IPS DF 6.9 (cell line): ENCODE data around the gene COMMD4.
"Not testable (repeated sequence)": the region's sequence is repeated elsewhere in the genome, so short reads cannot be mapped to it uniquely, and the experiment has no call there.

Experiments used
- DNase-seq: peaks from one replicate; pipeline ENCODE4 v3.0.0-alpha.2; 2013; ENCODE audit warnings: low read depth, low spot score
- H3K27ac ChIP-seq: one replicate; pipeline ENCODE4 v1.5.1; 2013; ENCODE audit warnings: low read length, control low read depth
- H3K27me3 ChIP-seq: 2 replicates; pipeline ENCODE4 v1.6.1; 2013; ENCODE audit warnings: mild to moderate bottlenecking, low read length; ENCODE audit not compliant: control insufficient read depth, insufficient read depth
- H3K36me3 ChIP-seq: 2 replicates; pipeline ENCODE4 v1.6.1; 2013; ENCODE audit warnings: low read length; ENCODE audit not compliant: control insufficient read depth, insufficient read depth
- H3K4me1 ChIP-seq: 2 replicates; pipeline ENCODE4 v1.6.1; 2013; ENCODE audit warnings: low read length; ENCODE audit not compliant: control insufficient read depth, insufficient read depth
- H3K4me3 ChIP-seq: 2 replicates; pipeline ENCODE4 v1.5.1; 2013; ENCODE audit warnings: mild to moderate bottlenecking, low read length
- H3K9me3 ChIP-seq: 2 replicates; pipeline ENCODE4 v1.6.1; 2013; ENCODE audit warnings: low read length, inconsistent platforms; ENCODE audit not compliant: control insufficient read depth, insufficient read depth
- WGBS: extraction: QIAGEN DNeasy Blood & Tissue Kit; methylation state at CpG from one replicate; pipeline ENCODE4 v1.1.7; 2013; ENCODE audit warnings: mixed read lengths, missing lambda C conversion rate; ENCODE audit not compliant: insufficient read length, insufficient coverage; 5-methylcytosine and 5-hydroxymethylcytosine counted together

Gene COMMD4

GRCh38 chr15:75348562-75349350 is 12.9 kb downstream of the COMMD4 start:
- WGBS: no CpG with 5 or more reads among the region's 46 CpGs
- Histone ChIP-seq H3K9me3 (no peaks in the 10 kb centered on the region), H3K4me1 (no peaks in the 10 kb centered on the region), H3K27ac (no peak overlapping the region), H3K27me3 (peaks cover 3% of the 10 kb centered on the region; the same call in 1 of the 2 replicates), H3K36me3 (no peaks in the 10 kb centered on the region), H3K4me3 (peak overlapping the region; percentile 72; the same call in 1 of the 2 replicates)
- no peak for DNase-seq

GRCh38 chr15:75349351-75349669 is 13.4 kb downstream of the COMMD4 start:
- not testable (repeated sequence) for DNase-seq, H3K27me3 ChIP-seq, H3K27ac ChIP-seq, H3K9me3 ChIP-seq, H3K4me1 ChIP-seq, H3K36me3 ChIP-seq, H3K4me3 ChIP-seq
- no CpG with 5 or more reads among the region's 8 CpGs for WGBS

DNA sequence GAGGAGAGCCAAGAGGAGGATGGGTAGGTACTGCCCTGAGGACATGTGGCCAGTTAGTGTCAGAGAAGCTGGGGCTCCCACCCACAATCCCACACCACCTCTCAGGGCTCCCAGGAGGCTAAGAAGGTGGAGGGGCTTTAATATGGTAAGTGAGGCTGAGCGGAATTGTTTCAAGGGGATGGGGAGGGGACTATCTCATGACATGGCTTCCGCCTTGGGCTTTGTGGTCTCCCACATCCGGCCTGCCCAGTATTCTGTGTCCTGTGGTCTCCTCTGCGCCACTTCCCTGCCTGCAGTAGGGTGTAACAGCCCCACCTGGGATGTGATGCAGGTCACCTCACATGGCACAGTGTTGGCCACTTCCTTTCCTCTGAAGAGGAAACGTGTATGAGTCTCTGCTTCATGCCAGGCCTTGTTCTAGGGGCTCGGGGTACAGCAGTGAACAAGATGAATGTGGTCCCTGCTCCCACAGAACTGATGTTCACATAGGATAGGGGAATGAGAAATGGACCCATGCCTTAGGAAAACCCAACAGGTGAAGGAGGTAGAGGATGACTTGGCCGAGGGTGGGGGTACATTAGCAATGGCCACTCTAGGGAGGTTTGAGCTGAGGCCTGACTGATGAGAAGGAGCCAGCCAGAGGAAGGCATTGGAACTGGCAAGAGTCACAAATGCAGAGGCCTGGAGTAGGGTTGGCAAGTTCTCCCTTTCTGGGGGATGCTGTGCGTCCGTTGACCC is 14.2 kb downstream of the COMMD4 start:
- DNase-seq: no peak
- no peak overlapping the region for H3K4me3 ChIP-seq

DNA sequence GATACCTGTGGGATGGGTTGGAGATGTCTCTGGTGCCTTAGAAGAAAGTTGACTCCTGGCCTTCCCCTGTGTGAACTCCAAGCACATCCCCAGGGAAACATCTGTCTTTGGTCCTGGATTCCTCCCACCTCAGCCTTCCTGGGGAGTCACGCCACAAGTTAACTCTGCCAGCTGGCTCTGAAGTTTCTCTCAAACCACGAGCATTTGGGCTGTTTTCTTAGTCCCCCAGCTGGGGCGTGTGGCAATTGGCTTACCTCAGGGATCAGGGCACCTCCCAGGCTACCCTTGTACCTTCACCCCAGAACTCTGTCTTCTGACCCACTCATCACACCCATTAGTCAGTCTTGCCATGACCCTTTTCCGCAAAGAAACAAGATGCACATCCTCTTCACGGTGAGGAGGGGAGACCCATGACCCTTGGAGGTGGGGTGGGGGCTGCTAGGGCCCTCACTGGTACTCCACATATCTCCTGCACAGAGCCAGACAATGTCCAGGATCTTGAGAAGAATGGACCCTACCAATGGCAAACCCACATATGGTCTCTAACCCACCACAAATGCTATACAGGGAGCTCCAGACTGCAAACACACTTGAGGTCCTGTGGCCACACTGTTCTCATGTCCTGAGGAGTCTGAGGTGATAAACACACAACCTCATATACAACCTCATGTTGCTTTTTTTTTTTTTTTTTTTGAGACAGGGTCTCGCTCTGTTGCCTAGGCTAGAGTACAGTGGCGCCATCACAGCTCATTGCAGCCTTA is 14.9 kb downstream of the COMMD4 start:
- DNase-seq: no peak
- Histone ChIP-seq H3K36me3 (no peaks in the 10 kb centered on the region), H3K27ac (no peak overlapping the region), H3K4me1 (no peaks in the 10 kb centered on the region), H3K4me3 (no peak overlapping the region), H3K9me3 (no peaks in the 10 kb centered on the region), H3K27me3 (peaks cover 3% of the 10 kb centered on the region; the same call in 1 of the 2 replicates)
- WGBS: no CpG with 5 or more reads among the region's 7 CpGs

More for the DNA sequence above, 14.2 kb downstream of the COMMD4 start:
- no CpG with 5 or more reads among the region's 9 CpGs for WGBS
- H3K36me3 ChIP-seq: no peaks in the 10 kb centered on the region
- H3K27ac ChIP-seq: no peak overlapping the region
- H3K4me1 ChIP-seq: no peaks in the 10 kb centered on the region
- no peaks in the 10 kb centered on the region for H3K9me3 ChIP-seq
- H3K27me3 ChIP-seq: peaks cover 3% of the 10 kb centered on the region; the same call in 1 of the 2 replicates

DNA sequence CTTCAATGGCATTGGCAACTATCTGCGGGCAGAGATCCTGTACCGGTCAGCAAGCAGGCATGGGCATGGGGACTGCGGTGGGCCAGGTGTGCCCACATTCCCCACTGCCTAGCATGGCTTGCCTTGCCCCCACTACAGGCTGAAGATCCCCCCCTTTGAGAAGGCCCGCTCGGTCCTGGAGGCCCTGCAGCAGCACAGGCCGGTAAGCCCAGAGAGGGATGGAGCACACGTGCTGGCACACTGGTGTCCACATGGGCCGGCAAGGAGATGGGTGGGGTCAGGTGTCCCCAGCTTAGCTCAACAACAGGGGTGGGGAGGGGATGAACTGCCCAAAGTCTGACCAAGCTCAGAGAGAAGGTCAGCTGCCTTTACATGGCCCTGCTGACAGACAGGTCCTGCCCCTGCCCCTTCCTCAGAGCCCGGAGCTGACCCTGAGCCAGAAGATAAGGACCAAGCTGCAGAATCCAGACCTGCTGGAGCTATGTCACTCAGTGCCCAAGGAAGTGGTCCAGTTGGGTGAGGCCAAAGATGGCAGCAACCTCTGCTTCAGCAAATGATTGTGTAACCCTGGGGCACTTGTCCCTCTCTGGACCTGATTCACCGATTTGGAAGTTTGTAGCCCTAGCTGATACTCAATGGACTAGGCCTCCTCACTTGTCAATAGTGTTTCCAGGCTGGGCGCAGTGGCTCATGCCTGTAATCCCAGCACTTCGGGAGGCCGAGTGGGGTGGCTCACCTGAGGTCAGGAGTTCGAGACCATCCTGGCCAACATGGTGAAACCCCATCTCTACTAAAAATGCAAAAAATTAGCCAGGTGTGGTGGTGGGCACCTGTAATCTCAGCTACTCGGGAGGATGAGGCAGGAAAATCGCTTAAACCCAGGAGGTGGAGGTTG is 16.6 kb downstream of the COMMD4 start:
- no peak for DNase-seq
- no peaks in the 10 kb centered on the region for H3K9me3 ChIP-seq
- peaks cover 6% of the 10 kb centered on the region; the same call in 1 of the 2 replicates for H3K36me3 ChIP-seq
- H3K27ac ChIP-seq: no peak overlapping the region
- H3K27me3 ChIP-seq: peaks cover 3% of the 10 kb centered on the region; the same call in 1 of the 2 replicates
- H3K4me3 ChIP-seq: no peak overlapping the region
- no peaks in the 10 kb centered on the region for H3K4me1 ChIP-seq
- no CpG with 5 or more reads among the region's 16 CpGs for WGBS

DNA sequence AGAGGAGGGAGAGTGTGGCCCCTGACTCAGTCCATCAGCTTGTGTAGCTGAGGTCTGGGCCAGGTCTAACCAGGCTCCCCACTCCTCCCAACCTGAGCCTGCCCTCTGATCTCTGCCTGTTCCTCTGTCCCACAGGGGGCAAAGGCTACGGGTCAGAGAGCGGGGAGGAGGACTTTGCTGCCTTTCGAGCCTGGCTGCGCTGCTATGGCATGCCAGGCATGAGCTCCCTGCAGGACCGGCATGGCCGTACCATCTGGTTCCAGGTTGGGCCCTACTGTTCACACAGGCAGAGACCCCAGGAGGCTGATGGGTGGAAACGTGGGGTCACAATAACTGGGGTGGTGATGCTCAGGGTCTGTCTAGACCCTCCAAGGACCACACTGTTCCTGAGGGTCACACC is 17.7 kb downstream of the COMMD4 start:
- no peak for DNase-seq
- peaks cover 8% of the 10 kb centered on the region; the same call in 1 of the 2 replicates for H3K36me3 ChIP-seq
- no CpG with 5 or more reads among the region's 7 CpGs for WGBS

GRCh38 chr15:75354454-75354853 is 18.6 kb downstream of the COMMD4 start:
- Histone ChIP-seq H3K36me3 (peaks cover 12% of the 10 kb centered on the region), H3K27ac (no peak overlapping the region), H3K27me3 (no peaks in the 10 kb centered on the region), H3K9me3 (no peaks in the 10 kb centered on the region), H3K4me1 (no peaks in the 10 kb centered on the region), H3K4me3 (no peak overlapping the region)
- WGBS: no CpG with 5 or more reads among the region's 7 CpGs
- no peak for DNase-seq

More for the DNA sequence above, 17.7 kb downstream of the COMMD4 start:
- Histone ChIP-seq H3K9me3 (no peaks in the 10 kb centered on the region), H3K27me3 (no peaks in the 10 kb centered on the region; the same call in 1 of the 2 replicates), H3K4me1 (no peaks in the 10 kb centered on the region), H3K4me3 (no peak overlapping the region), H3K27ac (no peak overlapping the region)

DNA sequence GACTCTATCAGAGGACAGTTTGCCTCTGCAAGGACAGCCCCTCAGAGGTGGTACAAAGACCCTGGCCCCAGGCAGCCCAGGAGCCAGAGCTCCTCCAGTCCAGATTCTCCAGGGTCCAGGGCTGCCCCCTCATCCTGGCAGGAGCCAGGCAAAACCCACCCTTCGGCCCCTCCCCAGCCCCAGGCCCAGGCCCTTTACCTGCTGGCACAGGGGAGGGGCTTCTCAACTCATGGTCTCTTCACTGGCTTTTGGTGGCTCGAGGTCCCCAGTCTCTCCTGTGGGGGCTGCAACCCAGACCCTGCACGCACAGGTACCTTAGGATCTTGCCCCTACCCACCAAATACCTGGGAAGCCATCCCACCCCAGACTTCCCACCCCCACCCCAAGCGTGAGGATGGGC is 19.5 kb downstream of the COMMD4 start:
- Histone ChIP-seq H3K27me3 (no peaks in the 10 kb centered on the region), H3K4me1 (no peaks in the 10 kb centered on the region), H3K36me3 (peaks cover 18% of the 10 kb centered on the region), H3K27ac (no peak overlapping the region), H3K9me3 (no peaks in the 10 kb centered on the region), H3K4me3 (no peak overlapping the region)
- no peak for DNase-seq
- WGBS: no CpG with 5 or more reads among the region's 4 CpGs

GRCh38 chr15:75356006-75356405 is 20.1 kb downstream of the COMMD4 start:
- no CpG with 5 or more reads among the region's 28 CpGs for WGBS
- no peak for DNase-seq
- no peak overlapping the region for H3K27ac ChIP-seq
- no peaks in the 10 kb centered on the region for H3K4me1 ChIP-seq
- H3K36me3 ChIP-seq: peaks cover 20% of the 10 kb centered on the region
- no peak overlapping the region for H3K4me3 ChIP-seq
- no peaks in the 10 kb centered on the region for H3K27me3 ChIP-seq
- H3K9me3 ChIP-seq: no peaks in the 10 kb centered on the region
